H9 (cell line): Measurements from ENCODE around the gene DNAI7. TPM values are rescaled to one million over a fixed set of nuclear protein-coding genes. Genes with fewer than 3 reads are reported as not detected.

Experiments
- DNase-seq: peaks from one replicate; pipeline ENCODE4 v3.0.0-alpha.2; 2017
- H2AFZ ChIP-seq: one replicate; pipeline ENCODE4 v1.6.1; 2013; ENCODE audit warnings: mild to moderate bottlenecking, low read length, control low read depth, moderate library complexity
- H2AK5ac ChIP-seq: 2 replicates; pipeline ENCODE4 v1.6.1; 2013; ENCODE audit warnings: low read length, control low read depth, mixed read lengths; ENCODE audit not compliant: insufficient read length
- H2BK120ac ChIP-seq: one replicate; pipeline ENCODE4 v1.6.1; 2013; ENCODE audit warnings: low read depth, mild to moderate bottlenecking, low read length, control low read depth, inconsistent platforms; ENCODE audit not compliant: poor library complexity, severe bottlenecking
- H2BK12ac ChIP-seq: 2 replicates; pipeline ENCODE4 v1.6.1; 2013; ENCODE audit warnings: low read length, control low read depth, mixed read lengths, low read depth; ENCODE audit not compliant: insufficient read length
- H2BK15ac ChIP-seq: 2 replicates; pipeline ENCODE4 v1.6.1; 2013; ENCODE audit warnings: low read depth, low read length, control low read depth
- H2BK20ac ChIP-seq: one replicate; pipeline ENCODE4 v1.6.1; 2013; ENCODE audit warnings: low read depth, mild to moderate bottlenecking, low read length, control low read depth, inconsistent platforms; ENCODE audit not compliant: poor library complexity, severe bottlenecking
- H2BK5ac ChIP-seq: 2 replicates; pipeline ENCODE4 v1.6.1; 2013; ENCODE audit warnings: low read length, control low read depth, mixed read lengths; ENCODE audit not compliant: insufficient read length
- H3K14ac ChIP-seq: 2 replicates; pipeline ENCODE4 v1.6.1; 2013; ENCODE audit warnings: low read length, control low read depth; ENCODE audit not compliant: insufficient read depth
- H3K18ac ChIP-seq: 2 replicates; pipeline ENCODE4 v1.6.1; 2013; ENCODE audit warnings: low read depth, mild to moderate bottlenecking, mixed read lengths, low read length, control low read depth; ENCODE audit not compliant: insufficient read length
- H3K23ac ChIP-seq: 2 replicates; pipeline ENCODE4 v1.6.1; 2013; ENCODE audit warnings: low read length, control low read depth, mixed read lengths, low read depth; ENCODE audit not compliant: insufficient read length
- H3K23me2 ChIP-seq: 2 replicates; pipeline ENCODE4 v1.6.1; 2013; ENCODE audit warnings: low read depth, mild to moderate bottlenecking, mixed read lengths, low read length, control low read depth; ENCODE audit not compliant: insufficient read length, poor library complexity, severe bottlenecking
- H3K27ac ChIP-seq: 2 replicates; pipeline ENCODE4 v1.5.1; 2013; ENCODE audit warnings: low read length, control low read depth, mixed read lengths, low read depth; ENCODE audit not compliant: insufficient read length
- H3K27me3 ChIP-seq: 2 replicates; pipeline ENCODE4 v1.6.1; 2013; ENCODE audit warnings: low read length, control low read depth, inconsistent platforms; ENCODE audit not compliant: insufficient read depth
- H3K4ac ChIP-seq: 2 replicates; pipeline ENCODE4 v1.6.1; 2013; ENCODE audit warnings: low read depth, mild to moderate bottlenecking, control low read depth, inconsistent platforms, low read length, moderate library complexity
- H3K4me1 ChIP-seq: 2 replicates; pipeline ENCODE4 v1.6.1; 2013; ENCODE audit warnings: low read length, control low read depth, inconsistent platforms; ENCODE audit not compliant: insufficient read depth
- H3K4me2 ChIP-seq: 2 replicates; pipeline ENCODE4 v1.6.1; 2013; ENCODE audit warnings: low read length, control low read depth, mixed read lengths; ENCODE audit not compliant: insufficient read length, insufficient read depth
- H3K56ac ChIP-seq: 2 replicates; pipeline ENCODE4 v1.6.1; 2013; ENCODE audit warnings: low read depth, mild to moderate bottlenecking, mixed read lengths, low read length, control low read depth; ENCODE audit not compliant: insufficient read length
- H3K79me1 ChIP-seq: 2 replicates; pipeline ENCODE4 v1.6.1; 2013; ENCODE audit warnings: low read depth, mild to moderate bottlenecking, moderate library complexity, low read length, control low read depth, inconsistent platforms; ENCODE audit not compliant: insufficient read depth, poor library complexity, severe bottlenecking
- H3K79me2 ChIP-seq: 2 replicates; pipeline ENCODE4 v1.6.1; 2013; ENCODE audit warnings: low read length, control low read depth, inconsistent platforms; ENCODE audit not compliant: insufficient read depth
- H3K9ac ChIP-seq: 2 replicates; pipeline ENCODE4 v1.6.1; 2013; ENCODE audit warnings: low read length, control low read depth, mixed read lengths; ENCODE audit not compliant: insufficient read length; ENCODE audit errors: extremely low read depth
- H3K9me3 ChIP-seq: one replicate; pipeline ENCODE4 v1.6.1; 2013; ENCODE audit warnings: low read depth, low read length, inconsistent platforms; ENCODE audit not compliant: control insufficient read depth
- H3T11ph ChIP-seq: one replicate; pipeline ENCODE4 v1.6.1; 2013; ENCODE audit warnings: mild to moderate bottlenecking, low read length, control low read depth, inconsistent platforms
- H4K20me1 ChIP-seq: one replicate; pipeline ENCODE4 v1.6.1; 2013; ENCODE audit not compliant: control insufficient read depth, insufficient read length, insufficient read depth
- H4K5ac ChIP-seq: 2 replicates; pipeline ENCODE4 v1.6.1; 2013; ENCODE audit warnings: low read depth, mild to moderate bottlenecking, mixed read lengths, low read length, control low read depth; ENCODE audit not compliant: insufficient read length
- H4K8ac ChIP-seq: replicated peaks from 2 replicates; pipeline ENCODE4 v1.6.1; 2013; ENCODE audit warnings: low read length, control low read depth, mixed read lengths, low read depth; ENCODE audit not compliant: insufficient read length
- H4K91ac ChIP-seq: 2 replicates; pipeline ENCODE4 v1.6.1; 2013; ENCODE audit warnings: low read depth, mild to moderate bottlenecking, moderate library complexity, mixed read lengths, low read length, control low read depth; ENCODE audit not compliant: insufficient read length
- H3K27ac Mint-ChIP-seq, 3 experiments: 2 replicates in 2 of 3; 3 replicates in 1 of 3; pipeline ENCODE4 v1.8.0; 2020 to 2021; ENCODE audit warnings: mixed read lengths in 3 of 3, mild to moderate bottlenecking in 1 of 3, moderate library complexity in 1 of 3
- H3K27me3 Mint-ChIP-seq: 2 replicates; pipeline ENCODE4 v1.8.0; 2021; ENCODE audit warnings: low read depth, mild to moderate bottlenecking, moderate library complexity, mixed read lengths
- H3K36me3 Mint-ChIP-seq, 3 experiments: 2 replicates in 2 of 3; 3 replicates in 1 of 3; pipeline ENCODE4 v1.8.0; 2020 to 2021; ENCODE audit warnings: low read depth in 3 of 3, mixed read lengths in 3 of 3; ENCODE audit not compliant: insufficient read depth in 1 of 3
- H3K4me1 Mint-ChIP-seq, 2 experiments: 2 replicates each; pipeline ENCODE4 v1.8.0; 2020; ENCODE audit warnings: mixed read lengths in 2 of 2
- H3K4me3 Mint-ChIP-seq, 2 experiments: 2 replicates in 1 of 2; 3 replicates in 1 of 2; pipeline ENCODE4 v1.8.0; 2020 to 2021; ENCODE audit warnings: mild to moderate bottlenecking in 2 of 2, mixed read lengths in 2 of 2, moderate library complexity in 1 of 2
- H3K9me3 Mint-ChIP-seq, 2 experiments: 2 replicates in 1 of 2; 3 replicates in 1 of 2; pipeline ENCODE4 v1.8.0; 2020; ENCODE audit warnings: mild to moderate bottlenecking in 2 of 2, mixed read lengths in 2 of 2, moderate library complexity in 1 of 2
- WGBS: extraction: QIAGEN DNeasy Blood & Tissue Kit; methylation state at CpG from one replicate; pipeline ENCODE4 v1.1.7; 2013; ENCODE audit warnings: missing lambda C conversion rate, low lambda C conversion rate, mixed read lengths; ENCODE audit not compliant: insufficient read length; ENCODE audit errors: extremely low coverage; 5-methylcytosine and 5-hydroxymethylcytosine counted together
- total RNA-seq: library from RNA; stranded (reverse); gene quantifications from 2 replicates; pipeline ENCODE4 v1.2.1, GENCODE V29; 2021
- TF ChIP-seq, protein P1 (sequence below): fragments of 200-600 bp; sonication (generic); conservative IDR thresholded peaks from 3 replicates; pipeline ENCODE4 v1.8.0; 2021; ENCODE audit warnings: antibody characterized with exemption, mild to moderate bottlenecking

Gene DNAI7
- total RNA-seq, 1 experiment from 2014 or later: not detected

DNA sequence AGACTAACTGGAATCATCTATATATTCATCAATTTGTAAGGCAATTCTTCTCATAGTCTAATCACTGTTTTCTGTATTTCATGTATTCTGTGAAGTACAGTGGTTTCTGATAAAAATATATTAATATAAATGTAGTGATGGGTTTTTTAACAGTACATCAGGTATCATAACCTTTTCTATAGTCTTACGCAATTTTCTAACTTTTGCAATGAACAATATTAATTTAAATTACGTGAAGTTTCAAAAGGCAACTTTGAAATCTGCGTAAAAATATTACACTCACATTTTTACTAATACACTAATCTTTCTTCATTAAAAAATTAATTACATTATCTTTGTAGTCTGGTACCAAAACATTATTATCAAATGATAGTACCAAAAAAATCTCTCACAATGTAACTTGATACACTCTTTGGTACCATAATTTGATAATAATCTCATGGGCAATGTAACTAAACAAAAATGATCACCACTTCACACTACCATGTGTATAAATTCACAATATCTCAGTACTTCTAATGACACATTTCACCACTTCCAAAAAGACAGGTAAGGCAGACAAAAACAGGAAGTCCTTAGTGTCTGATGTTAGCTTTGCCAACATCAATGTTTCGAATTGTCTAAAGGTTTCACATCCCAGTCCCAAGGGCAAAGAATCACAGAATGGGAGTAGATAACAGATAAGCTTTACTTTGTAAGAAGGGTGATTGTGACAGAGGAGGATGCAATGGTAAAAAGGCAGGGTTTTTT is 8.7 kb downstream of the DNAI7 start:
- no peak overlapping the region for H3K27ac Mint-ChIP-seq
- TF ChIP-seq, protein P1, sequence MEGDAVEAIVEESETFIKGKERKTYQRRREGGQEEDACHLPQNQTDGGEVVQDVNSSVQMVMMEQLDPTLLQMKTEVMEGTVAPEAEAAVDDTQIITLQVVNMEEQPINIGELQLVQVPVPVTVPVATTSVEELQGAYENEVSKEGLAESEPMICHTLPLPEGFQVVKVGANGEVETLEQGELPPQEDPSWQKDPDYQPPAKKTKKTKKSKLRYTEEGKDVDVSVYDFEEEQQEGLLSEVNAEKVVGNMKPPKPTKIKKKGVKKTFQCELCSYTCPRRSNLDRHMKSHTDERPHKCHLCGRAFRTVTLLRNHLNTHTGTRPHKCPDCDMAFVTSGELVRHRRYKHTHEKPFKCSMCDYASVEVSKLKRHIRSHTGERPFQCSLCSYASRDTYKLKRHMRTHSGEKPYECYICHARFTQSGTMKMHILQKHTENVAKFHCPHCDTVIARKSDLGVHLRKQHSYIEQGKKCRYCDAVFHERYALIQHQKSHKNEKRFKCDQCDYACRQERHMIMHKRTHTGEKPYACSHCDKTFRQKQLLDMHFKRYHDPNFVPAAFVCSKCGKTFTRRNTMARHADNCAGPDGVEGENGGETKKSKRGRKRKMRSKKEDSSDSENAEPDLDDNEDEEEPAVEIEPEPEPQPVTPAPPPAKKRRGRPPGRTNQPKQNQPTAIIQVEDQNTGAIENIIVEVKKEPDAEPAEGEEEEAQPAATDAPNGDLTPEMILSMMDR: no peak
- Histone ChIP-seq H2BK120ac (no peak overlapping the region), H3K4ac (no peak overlapping the region), H3K4me2 (no peak overlapping the region), H2BK12ac (no peak overlapping the region), H3K56ac (no peak overlapping the region), H3K4me1 (no peaks in the 10 kb centered on the region), H2BK5ac (no peak overlapping the region), H3K79me1 (no peaks in the 10 kb centered on the region), H3T11ph (no peak overlapping the region), H2AK5ac (no peak overlapping the region), H3K18ac (no peak overlapping the region), H2AFZ (no peak overlapping the region), H3K23me2 (no peaks in the 10 kb centered on the region), H4K91ac (no peak overlapping the region), H3K23ac (no peak overlapping the region), H3K79me2 (no peaks in the 10 kb centered on the region), H3K27me3 (no peaks in the 10 kb centered on the region), H3K14ac (no peak overlapping the region), H2BK20ac (no peak overlapping the region), H3K9ac (no peak overlapping the region), H2BK15ac (no peak overlapping the region), H3K9me3 (no peaks in the 10 kb centered on the region), H4K8ac (no peak overlapping the region), H4K5ac (no peak overlapping the region), H3K27ac (no peak overlapping the region), H4K20me1 (no peaks in the 10 kb centered on the region)
- H3K36me3 Mint-ChIP-seq: no peaks in the 10 kb centered on the region
- no peaks in the 10 kb centered on the region for H3K4me1 Mint-ChIP-seq
- H3K4me3 Mint-ChIP-seq: no peak overlapping the region
- WGBS: 100% methylated on average over 1 of the region's 4 CpGs
- DNase-seq: no peak
- H3K9me3 Mint-ChIP-seq: no peaks in the 10 kb centered on the region
- H3K27me3 Mint-ChIP-seq: no peaks in the 10 kb centered on the region; the same call in 1 of the 2 replicates
